HCT116 (cell line): ENCODE results near the gene TOR2A.

Experiments used
- ATF3 ChIP-seq: IDR thresholded peaks from 2 replicates; pipeline ENCODE4 v1.6.1; 2012
- CEBPB ChIP-seq: IDR thresholded peaks from 2 replicates; pipeline ENCODE4 v1.6.1; 2012; ENCODE audit warnings: low read depth
- CTCF ChIP-seq, 3 experiments: fragments of 200-600 bp in 1 of 3; sonication (generic) in 1 of 3; IDR thresholded peaks in 2 of 3; conservative IDR thresholded peaks in 1 of 3; 2 replicates each; pipeline ENCODE4 v1.5.1; 2012 to 2017; ENCODE audit warnings: low read depth in 2 of 3, low read length in 2 of 3, antibody characterized with exemption in 1 of 3, borderline replicate concordance in 1 of 3, control low read depth in 1 of 3, mild to moderate bottlenecking in 1 of 3, mixed read lengths in 1 of 3, mixed run types in 1 of 3, moderate library complexity in 1 of 3; ENCODE audit not compliant: insufficient read depth in 1 of 3
- EZH2 ChIP-seq: fragments of 200-600 bp; sonication (generic); IDR thresholded peaks from 2 replicates; pipeline ENCODE4 v1.6.1; 2017; ENCODE audit warnings: antibody characterized with exemption, mixed run types
- EZH2phosphoT487 ChIP-seq: fragments of 200-600 bp; IDR thresholded peaks from 2 replicates; pipeline ENCODE4 v1.6.1; 2018; ENCODE audit warnings: antibody characterized with exemption, borderline replicate concordance
- POLR2A ChIP-seq: IDR thresholded peaks from 2 replicates; pipeline ENCODE4 v1.7.0; 2011; ENCODE audit warnings: borderline replicate concordance; ENCODE audit not compliant: insufficient read depth, insufficient read length; ENCODE audit errors: extremely low read depth
- POLR2AphosphoS5 ChIP-seq: IDR thresholded peaks from 2 replicates; pipeline ENCODE4 v1.6.1; 2011; ENCODE audit warnings: mild to moderate bottlenecking, low read depth, low read length, moderate library complexity
- RAD21 ChIP-seq: IDR thresholded peaks from 2 replicates; pipeline ENCODE4 v1.6.1; 2012; ENCODE audit warnings: low read depth, mild to moderate bottlenecking
- REST ChIP-seq: IDR thresholded peaks from 2 replicates; pipeline ENCODE4 v1.6.1; 2012; ENCODE audit warnings: low read depth
- SP1 ChIP-seq: IDR thresholded peaks from 2 replicates; pipeline ENCODE4 v1.6.1; 2012; ENCODE audit warnings: low read depth
- SRF ChIP-seq: IDR thresholded peaks from 2 replicates; pipeline ENCODE4 v1.6.1; 2012; ENCODE audit warnings: low read depth
- YY1 ChIP-seq: IDR thresholded peaks from 2 replicates; pipeline ENCODE4 v1.6.1; 2011; ENCODE audit warnings: low read length, low read depth, moderate library complexity, mild to moderate bottlenecking; ENCODE audit not compliant: insufficient replicate concordance; ENCODE audit errors: extremely low read depth
- TF ChIP-seq, protein P1 (sequence below): IDR thresholded peaks from 2 replicates; pipeline ENCODE4 v1.6.1; 2011; ENCODE audit warnings: mild to moderate bottlenecking, low read length, moderate library complexity; ENCODE audit not compliant: insufficient replicate concordance; ENCODE audit errors: extremely low read depth

GRCh38 chr9:127714020-127714750 lies 20.9 kb downstream of the TOR2A start:
- no peak for TF ChIP-seq RAD21
- no peak for TF ChIP-seq CTCF (IDR thresholded peaks at IDR 0.05 in 2 of 3, conservative IDR thresholded peaks at IDR 0.05 in 1 of 3; ENCODE audit: borderline replicate concordance in 1 of 3, insufficient read depth in 1 of 3, low read depth in 2 of 3, low read length in 2 of 3)
- TF ChIP-seq EZH2phosphoT487: no peak
- no peak for TF ChIP-seq EZH2
- TF ChIP-seq REST: no peak
- TF ChIP-seq ATF3: no peak
- no peak for TF ChIP-seq POLR2AphosphoS5
- no peak for TF ChIP-seq POLR2A
- TF ChIP-seq, protein P1, sequence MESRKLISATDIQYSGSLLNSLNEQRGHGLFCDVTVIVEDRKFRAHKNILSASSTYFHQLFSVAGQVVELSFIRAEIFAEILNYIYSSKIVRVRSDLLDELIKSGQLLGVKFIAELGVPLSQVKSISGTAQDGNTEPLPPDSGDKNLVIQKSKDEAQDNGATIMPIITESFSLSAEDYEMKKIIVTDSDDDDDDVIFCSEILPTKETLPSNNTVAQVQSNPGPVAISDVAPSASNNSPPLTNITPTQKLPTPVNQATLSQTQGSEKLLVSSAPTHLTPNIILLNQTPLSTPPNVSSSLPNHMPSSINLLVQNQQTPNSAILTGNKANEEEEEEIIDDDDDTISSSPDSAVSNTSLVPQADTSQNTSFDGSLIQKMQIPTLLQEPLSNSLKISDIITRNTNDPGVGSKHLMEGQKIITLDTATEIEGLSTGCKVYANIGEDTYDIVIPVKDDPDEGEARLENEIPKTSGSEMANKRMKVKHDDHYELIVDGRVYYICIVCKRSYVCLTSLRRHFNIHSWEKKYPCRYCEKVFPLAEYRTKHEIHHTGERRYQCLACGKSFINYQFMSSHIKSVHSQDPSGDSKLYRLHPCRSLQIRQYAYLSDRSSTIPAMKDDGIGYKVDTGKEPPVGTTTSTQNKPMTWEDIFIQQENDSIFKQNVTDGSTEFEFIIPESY: no peak
- no peak for TF ChIP-seq SRF
- no peak for TF ChIP-seq SP1
- TF ChIP-seq YY1: no peak
- no peak for TF ChIP-seq CEBPB
